Tibial nerve (tissue), 4 donors: ENCODE measurements around the gene RAB23.

Experiments
- CTCF ChIP-seq, 5 experiments: fragments of 200-600 bp in 3 of 5; fragments of 450-650 bp in 2 of 5; sonication (generic) in 3 of 5; IDR thresholded peaks; one replicate each; pipeline ENCODE4 v1.5.1; 2016 to 2019; ENCODE audit warnings: antibody characterized with exemption in 5 of 5, mild to moderate bottlenecking in 3 of 5, moderate library complexity in 2 of 5
- EP300 ChIP-seq, 2 donors: sonication (generic); formaldehyde crosslinking; IDR thresholded peaks; one replicate each; pipeline ENCODE4 v1.6.1; 2017; ENCODE audit warnings: antibody characterized with exemption in 2 of 2, mild to moderate bottlenecking in 1 of 2
- POLR2A ChIP-seq, 2 donors: fragments of 450-650 bp; IDR thresholded peaks; one replicate each; pipeline ENCODE4 v1.6.1; 2017; ENCODE audit warnings: antibody characterized with exemption in 2 of 2, mild to moderate bottlenecking in 2 of 2, moderate library complexity in 2 of 2

- TF ChIP-seq CTCF (IDR thresholded peaks at IDR 0.05): no peak
- no peak for TF ChIP-seq POLR2A (IDR thresholded peaks at IDR 0.05)
- TF ChIP-seq EP300 (IDR thresholded peaks at IDR 0.05): no peak
These were observed 80.5 kb downstream of the RAB23 start for GRCh38 chr6:57141451-57142177.
